Measurements from ENCODE around the gene CUX1.

Gene CUX1

GRCh38 chr7:102306916-102307677 lies 489.7 kb downstream of the CUX1 start:
- no peak overlapping the region for H3K4me3 ChIP-seq (replicated peaks; ENCODE audit: insufficient read depth, low read length)
- no peaks in the 10 kb centered on the region for H3K27me3 ChIP-seq (ENCODE audit: insufficient read depth, poor library complexity, severe bottlenecking)
- DNase-seq (ENCODE audit: low read depth in 1 of 2, low spot score in 1 of 2), result peak in 1 of 2 experiments; percentile 45
- TF ChIP-seq, protein P1, sequence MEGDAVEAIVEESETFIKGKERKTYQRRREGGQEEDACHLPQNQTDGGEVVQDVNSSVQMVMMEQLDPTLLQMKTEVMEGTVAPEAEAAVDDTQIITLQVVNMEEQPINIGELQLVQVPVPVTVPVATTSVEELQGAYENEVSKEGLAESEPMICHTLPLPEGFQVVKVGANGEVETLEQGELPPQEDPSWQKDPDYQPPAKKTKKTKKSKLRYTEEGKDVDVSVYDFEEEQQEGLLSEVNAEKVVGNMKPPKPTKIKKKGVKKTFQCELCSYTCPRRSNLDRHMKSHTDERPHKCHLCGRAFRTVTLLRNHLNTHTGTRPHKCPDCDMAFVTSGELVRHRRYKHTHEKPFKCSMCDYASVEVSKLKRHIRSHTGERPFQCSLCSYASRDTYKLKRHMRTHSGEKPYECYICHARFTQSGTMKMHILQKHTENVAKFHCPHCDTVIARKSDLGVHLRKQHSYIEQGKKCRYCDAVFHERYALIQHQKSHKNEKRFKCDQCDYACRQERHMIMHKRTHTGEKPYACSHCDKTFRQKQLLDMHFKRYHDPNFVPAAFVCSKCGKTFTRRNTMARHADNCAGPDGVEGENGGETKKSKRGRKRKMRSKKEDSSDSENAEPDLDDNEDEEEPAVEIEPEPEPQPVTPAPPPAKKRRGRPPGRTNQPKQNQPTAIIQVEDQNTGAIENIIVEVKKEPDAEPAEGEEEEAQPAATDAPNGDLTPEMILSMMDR (IDR thresholded peaks at IDR 0.05; ENCODE audit: insufficient read depth, low read length), result no peak
- TF ChIP-seq REST (IDR thresholded peaks at IDR 0.05; ENCODE audit: insufficient replicate concordance, low read depth) (no peak), SPI1 (IDR thresholded peaks at IDR 0.05; ENCODE audit: borderline replicate concordance, low read depth) (no peak), POLR2AphosphoS5 (IDR thresholded peaks at IDR 0.05; ENCODE audit: low read depth) (no peak), GABPA (IDR thresholded peaks at IDR 0.05; ENCODE audit: low read depth) (no peak)
- H3K27ac ChIP-seq (replicated peaks), result 0 out of 2 replicates have a peak overlapping the region, but pooled peaks have one; percentile 12

GRCh38 chr7:102310414-102310815 lies 493.0 kb downstream of the CUX1 start:
- DNase-seq (ENCODE audit: low read depth in 1 of 2, low spot score in 1 of 2), result no peak
- H3K27ac ChIP-seq (replicated peaks), result no peak overlapping the region
- H3K27me3 ChIP-seq (ENCODE audit: insufficient read depth, poor library complexity, severe bottlenecking), result no peaks in the 10 kb centered on the region
- H3K4me3 ChIP-seq (replicated peaks; ENCODE audit: insufficient read depth, low read length), result no peak overlapping the region
- TF ChIP-seq, protein P1 (IDR thresholded peaks at IDR 0.05; ENCODE audit: insufficient read depth, low read length), result no peak
- TF ChIP-seq REST (IDR thresholded peaks at IDR 0.05; ENCODE audit: insufficient replicate concordance, low read depth), result no peak
- no peak for TF ChIP-seq GABPA (IDR thresholded peaks at IDR 0.05; ENCODE audit: low read depth)
- no peak for TF ChIP-seq POLR2AphosphoS5 (IDR thresholded peaks at IDR 0.05; ENCODE audit: low read depth)
- no peak for TF ChIP-seq SPI1 (IDR thresholded peaks at IDR 0.05; ENCODE audit: borderline replicate concordance, low read depth)

DNA sequence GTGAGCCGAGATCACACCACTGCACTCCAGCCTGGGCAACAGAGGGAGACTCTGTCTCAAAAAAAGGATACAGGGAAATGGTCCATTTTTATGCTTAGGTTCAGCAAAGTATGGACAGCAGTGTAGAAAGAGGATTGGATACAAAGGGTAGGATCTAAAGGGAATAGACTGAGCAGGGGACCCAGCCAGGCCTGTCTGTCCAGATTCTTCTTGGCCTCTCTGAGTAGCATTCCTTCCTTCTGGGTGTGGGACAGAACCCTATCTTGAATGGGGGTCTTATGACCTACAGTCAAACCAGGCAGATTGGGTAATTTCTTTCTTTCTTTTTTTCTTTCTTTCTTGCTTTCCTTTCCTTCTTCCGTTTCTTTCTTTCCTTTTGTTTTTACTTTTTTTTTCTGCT lies 494.9 kb downstream of the CUX1 start:
- H3K4me3 ChIP-seq (replicated peaks; ENCODE audit: insufficient read depth, low read length), result no peak overlapping the region
- TF ChIP-seq POLR2AphosphoS5 (IDR thresholded peaks at IDR 0.05; ENCODE audit: low read depth) (no peak), SPI1 (IDR thresholded peaks at IDR 0.05; ENCODE audit: borderline replicate concordance, low read depth) (no peak), REST (IDR thresholded peaks at IDR 0.05; ENCODE audit: insufficient replicate concordance, low read depth) (no peak), GABPA (IDR thresholded peaks at IDR 0.05; ENCODE audit: low read depth) (no peak)
- TF ChIP-seq, protein P1 (IDR thresholded peaks at IDR 0.05; ENCODE audit: insufficient read depth, low read length), result no peak
- H3K27ac ChIP-seq (replicated peaks), result no peak overlapping the region
- no peaks in the 10 kb centered on the region for H3K27me3 ChIP-seq (ENCODE audit: insufficient read depth, poor library complexity, severe bottlenecking)
- no peak for DNase-seq (ENCODE audit: low read depth in 1 of 2, low spot score in 1 of 2)

All from HL-60 (cell line).